HL-60/S4 treated with retinoic acid at 250 ng/mL for 4 days and 3 days (cell line): Measurements from ENCODE around the gene UBXN10.

Source experiments
- in situ Hi-C: fragments of 300-500 bp; cut with MboI; formaldehyde crosslinking; loops from 2 replicates; pipeline ENCODE4 v1.7.0; 2022; ENCODE audit warnings: low sequenced_read_pairs

Gene UBXN10, protein sequence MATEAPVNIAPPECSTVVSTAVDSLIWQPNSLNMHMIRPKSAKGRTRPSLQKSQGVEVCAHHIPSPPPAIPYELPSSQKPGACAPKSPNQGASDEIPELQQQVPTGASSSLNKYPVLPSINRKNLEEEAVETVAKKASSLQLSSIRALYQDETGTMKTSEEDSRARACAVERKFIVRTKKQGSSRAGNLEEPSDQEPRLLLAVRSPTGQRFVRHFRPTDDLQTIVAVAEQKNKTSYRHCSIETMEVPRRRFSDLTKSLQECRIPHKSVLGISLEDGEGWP

GRCh38 chr1:20185834-20186782 is at the start of gene UBXN10, which contains the start of gene PLA2G2C:
Gene UBXN10 (plus strand): TSS chr1:20186096. CDS start chr1:20190562, 4,466 bp downstream.
Gene PLA2G2C (minus strand): TSS chr1:20186518. CDS start chr1:20177363, 9,155 bp downstream.
- in situ Hi-C loops, result no loop called here

DNA sequence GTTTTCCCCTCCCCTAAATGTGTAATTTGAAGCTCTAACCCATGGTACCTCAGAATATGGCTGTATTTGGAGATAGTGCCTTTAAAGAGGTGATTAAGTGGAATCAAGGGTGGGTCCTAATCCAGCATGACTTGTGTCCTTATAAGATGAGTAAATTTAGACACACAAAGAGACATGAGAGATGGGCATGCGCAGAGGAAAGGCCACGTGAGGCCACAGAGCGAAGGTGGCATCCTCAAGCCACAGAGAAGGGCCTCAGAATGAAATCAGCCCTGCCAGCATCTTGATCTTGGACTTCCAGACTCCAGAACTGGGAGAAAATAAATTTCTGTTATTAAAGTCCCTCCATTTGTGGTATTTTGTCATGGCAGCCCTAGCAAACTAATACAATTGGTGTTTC is 49.6 kb upstream of the UBXN10 start:
- in situ Hi-C loops, result no loop called here

GRCh38 chr1:20137055-20137454 is 48.8 kb upstream of the UBXN10 start:
- in situ Hi-C loops, result no loop called here

DNA sequence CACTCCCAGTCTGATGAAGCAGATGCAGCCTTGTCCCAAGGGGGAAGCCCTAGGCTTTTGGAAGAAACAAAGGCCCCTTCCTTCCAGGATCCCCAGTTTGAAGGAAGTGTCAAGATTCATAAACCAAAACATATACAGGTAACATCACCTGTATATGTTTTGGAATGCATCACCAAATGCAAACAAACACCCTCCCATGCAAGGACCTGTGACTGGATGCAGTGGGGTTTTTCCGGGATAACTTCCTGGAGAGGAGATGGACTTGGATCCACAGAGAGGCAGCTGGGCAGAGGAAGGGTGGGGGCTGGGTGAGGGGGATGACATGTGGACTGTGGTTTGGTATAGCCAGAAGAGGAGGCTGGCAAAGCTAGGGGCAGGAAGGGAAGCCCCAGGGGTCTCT is 48.3 kb upstream of the UBXN10 start:
- in situ Hi-C loops, result no loop called here

DNA sequence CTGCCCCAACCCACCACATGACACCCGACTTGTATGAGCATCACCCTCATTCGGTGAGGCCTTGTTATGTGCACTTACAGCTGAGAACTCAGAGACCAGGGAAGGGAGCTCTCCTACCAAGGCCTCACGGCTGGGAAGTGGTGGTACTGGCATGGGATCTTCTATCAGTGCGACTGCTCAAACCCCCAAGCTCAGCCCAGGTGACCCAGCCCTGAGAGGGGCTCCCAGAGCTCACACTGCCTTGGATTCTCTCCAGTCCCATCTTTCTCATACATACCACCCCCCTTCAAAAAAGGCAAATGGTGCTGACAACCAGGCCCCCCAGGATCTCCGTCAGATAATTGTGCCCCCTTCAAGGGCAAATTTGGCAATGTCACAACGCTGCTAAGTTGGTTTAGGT is 47.5 kb upstream of the UBXN10 start:
- in situ Hi-C loops, result no loop called here

- in situ Hi-C loops, result no loop called here
These were observed 46.8 kb upstream of the UBXN10 start, which contains the start of gene PLA2G2F for GRCh38 chr1:20138961-20139550. Gene PLA2G2F (plus strand): TSS chr1:20139323. CDS start chr1:20139428, 105 bp downstream.

DNA sequence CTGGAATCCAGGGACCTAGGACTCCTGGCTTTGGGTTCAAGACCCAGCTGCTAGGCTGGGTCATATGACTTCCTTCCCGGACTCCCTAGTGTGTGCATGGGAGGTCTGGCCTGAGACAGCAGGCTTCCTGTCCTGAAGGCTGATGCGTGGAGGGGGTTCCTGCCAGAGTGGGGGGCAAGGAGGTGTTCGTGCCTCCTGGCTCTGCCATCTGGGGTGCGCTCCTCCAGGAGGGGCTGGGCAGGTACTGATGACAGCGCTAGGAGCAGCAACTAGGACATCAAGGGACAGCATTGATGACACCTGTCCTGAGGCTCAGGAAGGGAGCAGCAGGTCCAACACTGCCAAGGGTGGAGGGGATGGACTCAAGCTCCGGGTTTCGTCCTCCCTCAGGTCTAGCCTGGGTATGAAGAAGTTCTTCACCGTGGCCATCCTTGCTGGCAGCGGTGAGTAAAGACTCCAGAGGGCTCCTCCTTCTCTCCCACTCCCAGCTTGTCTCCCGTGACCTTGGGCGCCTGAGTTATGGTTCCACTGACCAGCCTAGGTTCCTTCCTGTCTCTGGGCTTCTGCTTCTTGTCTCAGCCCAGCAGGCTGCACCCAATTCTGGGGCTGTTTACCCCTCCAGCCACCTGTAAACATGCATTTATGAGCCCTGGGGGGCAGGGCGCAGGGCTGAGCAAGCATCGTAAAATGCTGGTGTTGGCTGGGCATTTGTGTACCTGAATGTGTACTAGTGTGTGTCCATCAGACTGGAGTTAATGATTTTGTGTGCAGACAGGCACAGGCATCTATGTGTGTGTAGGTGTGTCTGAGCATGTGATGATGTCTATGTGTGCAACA is 45.9 kb upstream of the UBXN10 start:
- in situ Hi-C loops, result no loop called here

GRCh38 chr1:20141001-20141400 is 44.9 kb upstream of the UBXN10 start:
- in situ Hi-C loops, result no loop called here

DNA sequence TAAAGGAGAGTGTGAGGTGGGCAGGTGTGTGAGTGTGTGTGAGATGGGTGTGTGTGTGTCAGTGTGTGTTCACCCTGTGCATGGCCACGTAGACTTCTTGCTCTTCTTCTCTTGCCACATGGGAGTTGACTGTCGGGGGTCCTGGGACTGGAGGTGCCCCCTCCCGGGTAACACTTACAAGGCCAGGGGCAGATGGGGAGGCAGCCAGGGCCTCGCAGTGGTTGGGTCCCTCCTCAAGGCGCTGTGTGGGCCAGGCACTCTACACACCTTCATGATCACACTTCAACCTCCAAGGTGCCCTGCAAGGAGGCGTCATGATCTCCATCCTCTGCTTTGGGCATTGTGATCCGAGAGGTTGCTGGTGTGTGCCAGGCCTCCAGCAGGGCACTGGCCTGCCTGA is 44.4 kb upstream of the UBXN10 start:
- in situ Hi-C loops, result no loop called here

GRCh38 chr1:20142001-20142710 is 43.7 kb upstream of the UBXN10 start:
- in situ Hi-C loops, result no loop called here

DNA sequence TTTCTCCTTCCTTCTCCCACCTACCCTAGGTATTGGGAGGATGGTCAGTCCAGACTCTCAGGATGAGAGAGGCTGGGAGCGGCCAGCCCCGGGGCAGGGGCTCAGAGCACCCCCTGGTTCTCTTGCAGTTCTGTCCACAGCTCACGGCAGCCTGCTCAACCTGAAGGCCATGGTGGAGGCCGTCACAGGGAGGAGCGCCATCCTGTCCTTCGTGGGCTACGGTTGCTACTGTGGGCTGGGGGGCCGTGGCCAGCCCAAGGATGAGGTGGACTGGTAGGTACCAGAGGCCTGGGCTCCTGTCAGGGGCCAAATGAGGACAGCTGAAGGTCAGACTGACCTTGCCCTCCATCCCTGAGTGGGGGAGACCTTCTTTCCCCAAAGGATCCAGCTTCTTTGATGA is 42.6 kb upstream of the UBXN10 start:
- in situ Hi-C loops, result no loop called here

DNA sequence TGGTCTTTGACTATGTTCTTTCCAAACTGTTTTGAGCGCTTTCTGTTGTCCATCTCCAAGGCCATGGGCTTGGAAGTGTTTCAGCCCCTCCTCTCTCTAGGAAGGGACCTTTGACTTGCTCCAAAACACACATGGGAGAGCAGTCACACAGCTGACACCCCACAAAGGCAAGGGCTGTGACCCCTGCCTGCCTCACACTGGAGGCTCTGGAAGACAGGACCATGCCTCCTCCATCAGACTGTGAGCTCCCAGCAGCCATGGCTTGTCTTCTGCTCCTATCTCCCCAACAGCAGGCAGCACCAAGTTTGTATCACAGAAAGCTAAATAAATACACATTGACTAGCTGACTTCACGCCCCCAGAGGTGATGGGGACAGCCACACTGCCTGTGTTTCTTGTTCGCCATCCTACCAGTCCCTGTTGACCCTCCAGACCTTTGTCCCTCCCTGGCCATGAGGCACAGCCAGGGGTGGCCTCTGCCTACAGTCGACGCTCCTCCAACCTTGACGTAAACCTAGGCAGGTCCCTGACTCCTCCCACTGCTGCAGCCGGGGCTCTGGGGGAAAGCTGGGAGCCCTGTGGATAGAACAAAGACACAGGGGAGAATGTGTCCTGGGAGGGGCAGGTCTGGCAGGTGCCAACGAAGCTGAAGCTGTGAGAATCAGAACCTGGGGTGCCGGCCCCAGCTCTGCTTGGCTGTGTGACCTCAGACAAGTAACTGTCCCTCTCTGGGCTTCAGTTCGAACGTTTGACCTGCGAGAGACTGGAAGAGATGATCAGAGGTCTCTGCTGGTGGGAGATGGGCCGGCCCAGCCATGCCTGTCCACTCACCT is 41.9 kb upstream of the UBXN10 start:
- in situ Hi-C loops, result no loop called here

GRCh38 chr1:20147846-20148570 is 37.9 kb upstream of the UBXN10 start:
- in situ Hi-C loops, result no loop called here

- in situ Hi-C loops, result no loop called here
These were observed 37.1 kb upstream of the UBXN10 start for GRCh38 chr1:20148571-20149500.

DNA sequence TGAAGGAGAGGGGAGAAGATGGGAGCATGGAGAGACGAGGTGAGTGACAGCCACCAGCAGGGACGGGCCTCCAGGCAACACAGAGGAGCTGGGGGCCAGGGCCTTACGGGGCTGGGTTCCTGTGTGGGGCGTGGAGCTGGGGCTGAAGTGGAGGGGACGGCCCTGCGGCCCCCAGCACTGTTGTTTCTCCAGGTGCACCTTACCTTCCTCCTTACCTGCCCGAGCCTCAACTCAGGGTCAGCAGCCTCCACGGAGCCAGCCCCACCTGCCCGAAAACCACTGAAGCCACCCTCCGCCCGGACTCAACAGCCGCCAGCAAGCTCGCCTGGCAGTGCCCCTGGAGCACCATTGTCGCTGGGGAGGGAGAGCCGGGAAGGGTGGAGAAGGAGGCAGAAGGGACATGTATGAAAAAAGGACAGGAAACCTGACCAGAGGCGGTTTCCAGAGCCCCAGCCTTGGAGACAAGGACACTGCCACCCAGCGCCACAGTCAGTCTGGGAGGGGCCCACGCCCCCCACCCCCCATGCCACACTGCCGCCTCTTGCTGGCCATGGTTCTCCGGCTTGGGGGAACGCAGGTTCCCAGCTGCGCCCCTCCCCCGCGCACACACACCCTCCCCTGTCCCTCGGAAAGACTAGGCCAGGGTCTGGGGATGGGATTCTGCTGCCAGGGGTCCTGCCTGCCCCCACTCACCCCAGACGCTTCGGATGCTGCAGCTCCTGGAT is 36.1 kb upstream of the UBXN10 start:
- in situ Hi-C loops, result no loop called here

DNA sequence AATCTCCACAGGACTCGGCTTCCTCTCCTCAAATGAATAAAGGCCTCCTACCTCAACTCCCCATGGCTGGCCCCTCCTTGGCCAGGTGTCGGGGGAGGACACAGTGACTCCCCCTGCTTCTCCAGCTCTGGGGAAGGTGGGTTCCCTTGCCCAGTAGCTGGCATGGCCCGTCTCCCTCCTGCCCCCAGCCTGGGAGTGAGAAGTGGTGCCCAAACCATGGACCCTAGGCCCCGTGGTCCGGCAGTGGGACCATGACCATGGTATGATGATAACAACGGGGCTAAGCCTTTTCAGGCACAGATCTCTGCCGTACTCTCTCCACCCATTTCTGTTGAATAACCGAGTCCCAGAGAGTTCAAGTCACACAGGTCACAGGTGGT is 35.6 kb upstream of the UBXN10 start:
- in situ Hi-C loops, result no loop called here

DNA sequence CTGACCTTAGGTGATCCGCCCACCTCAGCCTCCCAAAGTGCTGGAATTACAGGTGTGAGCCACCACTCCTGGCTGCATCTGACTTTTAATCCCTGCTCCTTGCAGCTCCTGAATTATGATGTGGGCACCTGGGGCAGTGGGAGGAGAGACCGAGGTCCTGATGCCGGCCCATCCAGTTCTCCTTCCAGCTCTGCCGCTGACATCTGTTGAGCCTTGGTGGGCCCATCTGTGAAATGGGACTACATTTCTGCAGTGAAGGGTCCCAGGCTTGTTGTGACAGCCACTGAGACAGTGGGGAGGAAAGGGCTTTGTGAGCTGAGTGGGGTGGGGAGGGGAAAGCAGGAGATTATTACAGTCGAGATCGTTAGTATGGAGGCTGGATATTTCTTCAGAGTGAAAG is 34.9 kb upstream of the UBXN10 start:
- in situ Hi-C loops, result no loop called here
